ENCODE results near the gene DENND4C. TPM values are rescaled to one million over a fixed set of nuclear protein-coding genes. Genes with fewer than 3 reads are reported as not detected.

DENND4C gene
- total and polyA plus RNA-seq, 12 donors: 5.0 to 81.6 (median 46.7) TPM

DNA sequence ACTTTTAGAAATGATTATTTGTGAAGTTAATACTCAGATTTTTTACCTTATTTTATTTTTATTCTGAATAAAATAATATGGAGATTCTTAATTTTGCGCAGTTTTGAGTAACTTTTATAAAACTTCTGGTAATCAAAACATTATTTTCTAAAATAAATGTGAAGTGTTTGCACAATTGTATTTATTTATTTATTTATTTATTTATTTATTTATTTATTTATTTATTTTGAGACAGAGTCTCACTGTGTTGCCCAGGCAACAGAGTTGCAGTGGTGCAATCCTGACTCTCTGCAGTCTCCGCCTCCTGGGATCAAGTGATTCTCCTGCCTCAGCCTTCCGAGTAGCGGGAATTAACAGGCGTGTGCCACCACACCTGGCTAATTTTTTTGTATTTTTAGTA lies 76.1 kb downstream of the DENND4C start:
- Histone ChIP-seq H3K27ac (no peak overlapping the region), H3K4me3 (no peak overlapping the region), H3K4me1 (replicated peaks in 1 of 2) (no peaks in the 10 kb centered on the region), H3K36me3 (replicated peaks in 1 of 2) (peaks cover 0 to 9% of the 10 kb centered on the region in 2 donors), H3K27me3 (no peaks in the 10 kb centered on the region), H3K9me3 (replicated peaks in 1 of 3) (no peaks in the 10 kb centered on the region)
- 97 to 100% (median 99%) methylated on average over 5 of the region's 5 CpGs for WGBS, 4 donors
- no peak for TF ChIP-seq POLR2A (IDR thresholded peaks at IDR 0.05)
- TF ChIP-seq CTCF (IDR thresholded peaks at IDR 0.05): no peak
- intact Hi-C loops (cut with DNase I): no loop called here
- DNase-seq: no peak

DNA sequence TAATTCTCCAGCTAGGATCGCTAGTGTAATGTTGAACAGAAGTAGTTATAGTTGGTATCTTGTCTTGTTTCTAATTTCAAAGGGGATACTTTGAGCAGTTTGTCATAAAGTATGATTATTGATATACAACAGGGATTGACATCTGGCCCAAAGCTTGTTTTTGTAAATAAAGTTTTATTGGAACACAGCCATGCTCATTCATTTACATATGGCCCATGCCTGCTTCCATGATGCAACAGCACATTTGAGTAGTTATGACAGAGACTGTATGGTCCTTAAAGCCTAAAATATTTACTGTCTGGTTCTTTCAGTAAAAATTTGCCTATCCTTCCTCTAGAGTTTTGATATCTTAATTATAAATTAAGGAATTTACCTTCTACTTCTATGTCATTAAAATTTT lies 79.8 kb downstream of the DENND4C start:
- Histone ChIP-seq H3K4me1 (replicated peaks in 1 of 2) (peaks cover 0 to 3% of the 10 kb centered on the region in 2 donors), H3K4me3 (no peak overlapping the region), H3K27me3 (no peaks in the 10 kb centered on the region), H3K9me3 (replicated peaks in 1 of 3) (no peaks in the 10 kb centered on the region), H3K27ac (no peak overlapping the region), H3K36me3 (replicated peaks in 1 of 2) (no peaks in the 10 kb centered on the region)
- 97 to 100% (median 98%) methylated on average over 1 of the region's 1 CpG for WGBS, 4 donors
- DNase-seq: no peak
- intact Hi-C loops (cut with DNase I): no loop called here
- TF ChIP-seq CTCF (IDR thresholded peaks at IDR 0.05) (no peak), POLR2A (IDR thresholded peaks at IDR 0.05) (no peak)

DNA sequence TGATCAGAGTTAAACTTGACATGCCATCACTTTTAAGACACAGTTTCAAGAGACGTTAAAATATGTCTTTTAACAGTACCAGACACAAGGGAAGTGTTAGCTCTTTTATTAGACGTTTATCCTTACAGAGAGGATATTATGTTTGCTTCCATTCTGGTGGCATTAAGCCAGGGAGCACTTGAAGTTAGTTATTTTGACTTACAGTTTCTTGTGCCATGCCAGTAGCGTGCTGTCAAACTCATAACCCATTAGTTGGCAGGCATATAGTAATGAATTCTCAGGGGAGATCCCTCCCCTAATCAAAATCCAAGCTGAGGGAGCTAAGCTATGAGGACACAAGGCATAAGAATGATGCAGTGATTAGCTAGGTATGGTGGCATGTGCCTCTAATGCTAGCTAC lies 83.1 kb downstream of the DENND4C start:
- intact Hi-C loops (cut with DNase I): no loop called here
- TF ChIP-seq POLR2A (IDR thresholded peaks at IDR 0.05) (no peak), CTCF (IDR thresholded peaks at IDR 0.05) (no peak)
- Histone ChIP-seq H3K4me3 (no peak overlapping the region), H3K9me3 (replicated peaks in 1 of 3) (no peaks in the 10 kb centered on the region), H3K4me1 (replicated peaks in 1 of 2) (peaks cover 0 to 3% of the 10 kb centered on the region in 2 donors), H3K27ac (no peak overlapping the region), H3K27me3 (no peaks in the 10 kb centered on the region), H3K36me3 (replicated peaks in 1 of 2) (peaks cover 0 to 9% of the 10 kb centered on the region in 2 donors)
- no peak for DNase-seq
- 81 to 87% (median 84%) methylated on average over 3 of the region's 3 CpGs for WGBS, 4 donors

GRCh38 chr9:19320495-19320894 lies 90.0 kb downstream of the DENND4C start:
- Histone ChIP-seq H3K36me3 (replicated peaks in 1 of 2) (peaks cover 0 to 9% of the 10 kb centered on the region in 2 donors), H3K4me3 (no peak overlapping the region), H3K9me3 (replicated peaks in 1 of 3) (no peaks in the 10 kb centered on the region), H3K4me1 (replicated peaks in 1 of 2) (no peaks in the 10 kb centered on the region), H3K27ac (no peak overlapping the region), H3K27me3 (no peaks in the 10 kb centered on the region)
- intact Hi-C loops (cut with DNase I): no loop called here
- 67 to 86% (median 71%) methylated on average over 1 of the region's 1 CpG for WGBS, 4 donors
- DNase-seq: no peak
- TF ChIP-seq POLR2A (IDR thresholded peaks at IDR 0.05) (no peak), CTCF (IDR thresholded peaks at IDR 0.05) (no peak)
